HG03066 (cell line): ENCODE data around the gene CRYBG1.
A peak's percentile ranks its signal among the peaks of the same experiment; 100 is the strongest.

Experiments used
- ATAC-seq: cut with Tn5 transposase; IDR thresholded peaks from one replicate; pipeline ENCODE4 v1.9.1; 2021; ENCODE audit warnings: low read depth; ENCODE audit not compliant: unreplicated experiment

The CRYBG1 gene

DNA sequence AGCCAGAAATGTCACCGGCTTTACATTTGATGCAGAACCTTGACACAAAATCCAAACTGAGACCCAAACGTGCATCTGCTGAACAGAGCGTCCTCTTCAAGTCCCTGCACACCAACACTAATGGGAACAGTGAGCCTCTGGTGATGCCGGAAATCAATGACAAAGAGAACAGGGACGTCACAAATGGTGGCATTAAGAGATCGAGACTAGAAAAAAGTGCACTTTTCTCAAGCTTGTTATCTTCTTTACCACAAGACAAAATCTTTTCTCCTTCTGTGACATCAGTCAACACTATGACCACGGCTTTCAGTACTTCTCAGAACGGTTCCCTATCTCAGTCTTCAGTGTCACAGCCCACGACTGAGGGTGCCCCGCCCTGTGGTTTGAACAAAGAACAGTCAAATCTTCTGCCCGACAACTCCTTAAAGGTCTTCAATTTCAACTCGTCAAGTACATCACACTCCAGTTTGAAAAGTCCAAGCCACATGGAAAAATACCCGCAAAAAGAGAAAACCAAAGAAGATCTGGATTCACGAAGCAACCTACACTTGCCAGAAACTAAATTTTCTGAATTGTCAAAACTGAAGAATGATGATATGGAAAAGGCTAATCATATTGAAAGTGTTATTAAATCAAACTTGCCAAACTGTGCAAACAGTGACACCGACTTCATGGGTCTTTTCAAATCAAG, 160.3 kb downstream of the CRYBG1 start:
- ATAC-seq, result peak; percentile 59

DNA sequence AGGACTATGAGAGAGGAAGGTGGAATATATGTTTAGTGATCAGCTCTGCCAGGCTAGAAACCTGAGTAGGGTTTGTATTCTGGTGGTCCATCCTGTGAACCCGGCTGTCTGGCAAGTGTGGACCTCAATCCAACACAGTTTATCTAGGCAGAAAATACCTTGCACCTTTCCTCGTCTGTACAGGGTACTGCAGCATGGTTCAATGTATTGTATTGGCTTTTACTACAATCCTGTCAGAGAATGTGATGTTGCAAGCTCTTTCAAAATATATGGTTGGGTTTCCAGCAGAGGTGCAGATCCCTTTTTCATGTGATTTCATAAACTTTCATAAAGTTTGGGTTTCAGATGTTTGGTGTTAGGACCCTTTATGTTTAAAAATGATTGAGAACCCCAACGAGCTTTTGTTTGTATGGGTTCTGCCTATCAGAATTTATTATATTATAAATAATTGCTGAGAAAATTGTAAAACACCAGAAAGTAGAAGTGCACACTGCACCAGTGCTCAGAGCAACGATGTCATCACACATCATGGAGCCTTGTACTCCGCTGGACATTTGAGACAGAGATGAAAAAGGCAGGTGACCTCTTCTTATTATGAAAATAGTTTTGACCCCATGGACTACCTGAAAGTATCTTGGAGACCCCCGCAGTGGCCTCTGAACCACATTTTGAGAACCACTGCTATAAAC, 162.2 kb downstream of the CRYBG1 start:
- ATAC-seq, result no peak

DNA sequence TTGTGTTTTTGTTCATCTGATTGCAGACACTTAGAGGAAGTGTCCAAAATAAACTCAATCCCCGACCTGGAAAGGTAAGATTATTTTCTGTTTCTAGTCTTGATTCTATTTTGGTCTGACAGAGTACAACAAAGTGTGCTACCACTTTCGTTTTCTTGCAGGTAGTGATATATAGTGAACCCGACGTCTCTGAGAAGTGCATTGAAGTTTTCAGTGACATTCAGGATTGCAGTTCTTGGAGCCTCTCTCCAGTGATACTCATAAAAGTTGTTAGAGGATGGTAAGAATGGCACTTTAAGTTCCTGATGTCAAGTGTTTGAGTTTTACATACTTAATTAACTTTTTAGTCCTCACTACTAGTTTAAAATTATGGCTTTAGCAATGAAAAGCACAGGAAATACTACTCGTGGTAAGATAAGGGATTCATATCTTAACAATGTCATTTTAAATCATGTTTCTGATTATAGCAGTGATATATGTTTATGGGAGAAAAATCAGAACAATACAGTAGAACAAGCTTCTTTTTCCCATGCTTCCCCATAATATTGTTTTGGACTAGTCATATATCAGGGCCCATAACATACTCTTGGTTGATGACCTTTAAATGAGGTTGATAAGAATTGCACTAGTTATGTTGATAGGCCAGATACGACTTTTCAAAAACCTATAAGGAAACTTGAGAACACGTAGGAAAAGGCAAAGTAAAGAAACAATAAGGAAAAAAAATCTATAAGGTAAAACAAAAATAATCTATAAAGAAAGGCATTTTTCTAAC, 164.8 kb downstream of the CRYBG1 start:
- ATAC-seq, result peak; percentile 37

DNA sequence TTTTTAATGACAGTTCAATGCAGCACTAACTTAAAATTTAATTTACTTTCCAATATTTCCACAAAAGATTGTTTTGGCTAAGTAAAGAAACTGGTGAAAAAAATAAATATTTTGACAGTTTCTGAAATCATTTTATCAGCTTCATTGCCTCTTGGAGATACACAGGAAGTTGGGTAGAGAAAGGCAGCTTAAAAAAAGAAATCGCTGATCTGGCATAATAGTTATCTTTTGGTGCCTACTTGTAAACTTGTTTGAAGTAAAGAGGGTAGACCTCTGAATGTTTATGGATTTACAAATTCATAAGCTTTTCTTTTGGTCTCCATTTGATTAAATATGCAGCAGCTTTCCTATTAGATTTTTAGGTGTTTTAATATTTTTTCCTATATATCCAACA, 165.4 kb downstream of the CRYBG1 start:
- no peak for ATAC-seq

DNA sequence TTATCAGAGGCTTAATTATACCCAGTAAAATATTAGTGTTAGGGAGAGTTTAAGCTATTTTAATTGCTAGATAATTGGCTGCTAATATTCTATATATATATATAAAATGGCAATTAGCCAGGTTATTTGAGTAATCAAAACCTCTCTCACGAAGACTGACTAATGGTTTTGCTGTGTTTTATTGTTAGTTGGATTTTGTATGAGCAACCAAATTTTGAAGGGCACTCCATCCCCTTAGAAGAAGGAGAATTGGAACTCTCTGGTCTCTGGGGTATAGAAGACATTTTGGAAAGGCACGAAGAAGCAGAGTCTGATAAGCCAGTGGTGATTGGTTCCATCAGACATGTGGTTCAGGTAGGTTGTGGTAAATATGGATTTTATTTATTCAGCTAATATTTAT, 166.6 kb downstream of the CRYBG1 start:
- ATAC-seq, result no peak

DNA sequence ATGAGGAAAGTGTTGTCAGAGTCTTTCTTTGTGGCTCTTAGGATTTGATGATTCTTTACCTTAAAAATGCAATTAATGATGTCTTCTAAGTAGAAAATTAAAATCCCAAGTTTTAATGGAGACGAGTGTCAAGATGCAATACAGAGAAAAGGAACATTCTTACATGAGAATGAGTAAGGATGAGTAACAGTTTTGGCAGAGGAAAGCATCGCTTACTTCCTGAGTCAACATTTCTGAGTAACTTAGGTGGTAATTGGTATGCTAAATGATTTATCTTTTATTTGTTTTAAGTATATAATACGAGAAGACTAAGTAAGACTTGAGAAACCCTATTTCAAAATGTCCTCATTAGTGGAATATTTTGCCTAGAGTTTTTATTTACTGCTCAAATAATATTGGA, 167.5 kb downstream of the CRYBG1 start:
- no peak for ATAC-seq

DNA sequence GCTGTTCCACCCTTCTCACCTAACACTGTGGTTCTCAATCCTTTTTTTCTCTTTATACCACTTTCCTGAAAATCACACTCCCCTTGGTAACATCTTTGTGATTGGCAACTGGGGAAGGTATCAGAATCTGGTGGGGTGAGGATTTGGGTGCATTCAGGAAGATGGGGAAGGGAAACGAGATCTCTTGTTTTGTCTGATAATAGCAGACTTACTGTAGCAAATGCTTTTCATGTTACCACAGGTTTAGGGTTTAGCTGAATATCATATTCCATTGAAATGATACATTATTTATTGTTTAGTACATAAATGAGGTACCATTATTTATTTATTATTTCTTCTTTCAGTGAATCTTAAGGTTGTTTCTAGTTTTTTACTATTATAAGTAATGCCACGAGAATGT, 168.0 kb downstream of the CRYBG1 start:
- ATAC-seq, result no peak

DNA sequence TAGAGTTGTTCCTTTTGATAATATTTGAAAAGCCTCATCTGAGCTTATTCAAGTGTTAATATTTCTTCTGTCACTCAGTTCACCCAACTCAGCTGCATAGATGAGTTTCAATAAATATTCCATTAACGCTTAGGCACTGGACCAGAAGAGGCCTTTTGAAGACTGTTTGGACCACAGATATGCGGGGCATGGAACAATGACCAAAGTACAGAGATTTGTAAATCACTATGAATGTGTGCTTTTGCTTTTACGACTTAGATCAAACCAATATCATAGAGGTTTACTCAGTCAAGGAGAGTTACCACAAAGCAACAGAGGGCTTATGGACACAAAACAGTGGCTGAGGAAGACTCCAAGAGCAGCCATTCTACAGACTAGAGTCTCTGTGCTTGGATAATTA, 168.9 kb downstream of the CRYBG1 start:
- ATAC-seq, result no peak

DNA sequence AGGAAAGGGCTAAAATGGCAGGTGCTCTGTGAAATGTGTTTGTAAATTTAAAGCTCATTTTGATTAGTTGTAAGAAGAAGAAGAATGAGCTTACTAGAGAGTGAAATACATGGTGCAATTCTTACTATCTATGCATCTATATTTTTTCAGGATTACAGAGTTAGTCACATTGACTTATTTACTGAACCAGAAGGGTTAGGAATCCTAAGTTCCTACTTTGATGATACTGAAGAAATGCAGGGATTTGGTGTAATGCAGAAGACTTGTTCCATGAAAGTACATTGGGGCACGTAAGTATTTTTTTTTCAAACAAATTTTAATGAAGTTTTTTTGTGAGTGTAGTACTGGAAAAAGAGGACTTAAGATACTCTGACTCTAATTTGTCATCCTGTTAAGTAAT, 169.5 kb downstream of the CRYBG1 start:
- ATAC-seq, result no peak

DNA sequence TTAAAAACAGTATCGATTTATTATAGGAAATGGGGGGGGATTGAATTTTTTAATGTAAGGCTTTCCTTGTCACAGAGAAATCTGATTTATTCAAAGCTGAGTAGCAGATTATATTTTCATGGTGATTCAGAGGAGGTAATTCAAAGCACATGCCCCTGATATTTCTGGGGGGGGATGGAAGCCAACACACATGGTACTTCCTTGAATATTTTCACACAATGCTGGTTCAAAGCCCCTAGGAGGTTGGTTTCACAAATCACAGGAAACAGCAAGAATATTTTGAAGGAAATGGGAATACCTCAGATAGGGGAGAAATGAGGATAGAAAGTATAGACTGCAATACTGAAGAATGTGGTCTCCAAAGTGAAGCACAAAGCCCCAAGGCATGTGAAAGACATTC, 170.0 kb downstream of the CRYBG1 start:
- no peak for ATAC-seq

DNA sequence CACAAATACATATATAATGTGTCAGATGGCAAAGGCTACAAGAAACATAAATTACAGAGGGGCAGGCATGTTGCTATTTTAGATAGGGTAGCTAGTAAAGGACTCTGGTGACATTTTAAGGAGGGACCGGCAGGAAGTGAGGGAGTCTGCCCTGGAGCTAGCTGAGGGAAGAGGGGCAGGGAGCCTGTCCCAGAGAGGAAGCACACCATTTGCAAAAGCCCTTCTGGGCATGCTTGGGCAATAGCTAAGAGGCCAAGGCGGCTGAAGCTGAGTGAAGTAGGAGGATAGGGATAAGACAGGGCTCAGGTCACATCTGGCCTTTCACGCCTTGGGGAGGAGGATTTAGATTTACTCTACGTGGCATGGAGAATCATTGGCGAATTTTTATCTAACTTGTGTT, 172.5 kb downstream of the CRYBG1 start:
- no peak for ATAC-seq

DNA sequence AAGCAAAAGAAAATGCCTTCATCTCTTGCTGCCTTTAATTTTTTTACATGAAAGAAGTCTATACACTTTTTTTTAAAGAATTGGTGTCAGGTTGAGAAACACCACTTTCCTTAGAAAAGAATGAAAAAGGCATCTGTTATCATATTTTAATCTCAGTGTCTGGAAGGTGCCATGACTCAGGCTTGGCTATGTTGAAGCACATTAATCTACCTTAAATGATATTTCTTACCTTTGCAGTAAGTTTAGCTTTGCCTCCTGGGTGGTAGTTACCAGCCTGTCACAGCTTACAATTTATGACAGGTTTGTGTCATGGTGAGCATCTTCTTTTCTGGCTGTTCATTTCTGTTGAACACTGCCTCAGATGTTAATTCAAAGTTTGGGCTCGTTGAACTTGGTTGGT, 173.5 kb downstream of the CRYBG1 start:
- no peak for ATAC-seq

DNA sequence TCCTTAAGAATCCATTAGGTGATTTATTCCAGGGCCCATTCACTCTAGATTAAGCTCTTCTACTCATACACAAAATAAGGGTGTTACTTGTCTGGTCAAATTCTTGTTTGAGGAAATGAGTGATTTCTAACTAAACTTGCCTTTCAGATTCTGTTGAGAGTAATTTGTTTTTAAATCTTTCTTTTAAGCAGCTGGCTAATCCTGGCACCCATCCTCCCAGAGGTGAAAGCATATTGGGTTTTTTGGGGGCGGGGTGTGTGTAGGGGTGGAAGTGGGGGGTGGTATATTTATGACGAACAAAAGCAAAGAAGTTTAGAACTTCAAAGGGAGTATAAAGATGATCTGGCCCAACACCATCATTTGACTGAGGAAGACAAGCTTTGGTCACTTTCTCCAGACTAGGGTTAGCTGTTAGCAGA, 174.1 kb downstream of the CRYBG1 start:
- ATAC-seq, result no peak

DNA sequence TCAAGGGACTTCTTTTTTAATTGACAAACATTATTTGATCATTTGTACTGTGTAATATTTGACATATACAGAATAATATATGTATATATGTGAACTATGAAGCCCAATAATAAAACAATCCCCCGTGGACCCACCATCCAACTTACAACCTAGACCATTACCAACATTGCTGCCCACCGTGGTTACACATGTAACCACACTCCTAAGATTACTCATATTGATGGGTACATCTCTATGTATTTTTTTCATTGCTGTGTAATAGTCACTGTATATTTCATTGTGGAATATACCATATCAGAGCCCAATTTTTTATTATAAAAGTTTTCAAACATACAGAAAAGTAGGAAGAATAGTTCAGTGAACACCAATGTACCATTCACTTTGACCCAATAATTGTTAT, 174.5 kb downstream of the CRYBG1 start:
- ATAC-seq, result no peak

DNA sequence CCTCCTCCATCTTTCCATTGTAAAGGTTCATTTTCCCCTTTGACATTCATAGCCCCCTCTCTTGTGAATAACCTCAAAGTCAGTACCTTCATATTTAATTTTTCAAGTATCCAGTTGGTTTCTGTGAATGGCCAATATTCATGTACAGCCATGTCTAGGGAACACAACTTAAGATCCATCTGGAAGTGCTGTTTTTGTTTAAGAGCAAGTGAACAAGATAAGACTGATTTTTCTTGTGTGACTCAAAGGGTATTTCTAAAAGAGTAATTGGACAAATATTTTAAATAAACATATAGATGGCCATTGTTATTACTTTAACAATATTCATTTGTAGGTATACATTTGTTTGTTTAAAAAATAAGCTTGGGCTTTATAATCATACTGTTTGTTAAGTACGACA, 175.8 kb downstream of the CRYBG1 start:
- no peak for ATAC-seq

DNA sequence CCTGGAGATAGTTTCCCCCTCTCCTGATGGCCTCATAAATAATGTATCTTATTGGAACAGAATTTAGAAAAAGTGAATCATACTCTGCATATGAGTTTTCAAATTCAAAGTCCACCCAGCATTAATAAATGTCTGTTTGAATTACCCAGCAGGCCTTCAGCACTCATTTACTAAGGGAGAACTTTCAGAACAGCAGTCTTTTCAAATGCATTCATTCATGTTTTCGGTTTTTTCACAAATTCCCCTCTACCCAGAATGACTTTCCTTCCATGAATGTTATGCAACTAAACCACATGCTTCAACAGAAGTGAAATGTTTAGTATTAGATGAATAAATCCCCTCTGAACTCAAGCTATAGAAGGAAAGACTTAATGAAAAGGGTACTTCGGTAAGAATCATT, 176.3 kb downstream of the CRYBG1 start:
- ATAC-seq, result no peak

DNA sequence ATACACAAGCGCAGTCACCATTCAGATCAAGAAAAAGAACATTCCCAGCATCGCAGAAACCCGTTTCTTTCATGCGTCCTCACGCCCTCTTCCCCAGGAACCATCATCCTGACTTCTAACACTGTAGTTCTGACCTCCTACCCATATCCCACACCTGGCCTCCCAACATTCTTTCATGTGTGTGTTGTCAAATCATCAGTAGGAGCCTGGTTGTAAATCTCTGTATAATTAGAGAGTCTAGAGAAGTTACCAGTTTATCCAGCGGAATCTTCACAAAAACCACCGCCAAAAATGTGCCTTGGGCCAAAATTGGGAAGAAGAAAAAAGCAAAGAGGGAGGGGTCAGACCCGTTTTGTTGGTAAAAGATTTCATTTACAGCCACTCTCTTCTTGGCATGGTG, 177.1 kb downstream of the CRYBG1 start:
- ATAC-seq, result no peak

DNA sequence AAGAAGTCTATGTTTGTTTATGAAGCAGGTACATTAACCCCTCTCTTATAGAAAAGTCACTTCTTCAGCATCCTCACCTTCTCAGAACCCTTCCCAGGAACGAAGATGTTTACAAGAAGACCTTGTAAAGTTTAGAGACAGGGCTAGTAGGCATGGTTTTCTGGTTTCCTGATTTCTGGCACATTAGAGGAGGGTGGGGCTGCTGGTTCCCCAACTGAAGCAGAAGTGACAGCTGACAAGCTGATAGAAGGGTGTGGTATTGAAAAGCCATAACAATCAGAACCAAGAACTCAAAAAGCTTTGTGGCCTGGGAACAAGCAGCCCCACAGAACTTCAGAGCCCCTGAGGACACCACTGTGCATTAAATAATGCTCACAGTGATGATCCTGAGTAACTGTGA, 177.6 kb downstream of the CRYBG1 start:
- no peak for ATAC-seq

DNA sequence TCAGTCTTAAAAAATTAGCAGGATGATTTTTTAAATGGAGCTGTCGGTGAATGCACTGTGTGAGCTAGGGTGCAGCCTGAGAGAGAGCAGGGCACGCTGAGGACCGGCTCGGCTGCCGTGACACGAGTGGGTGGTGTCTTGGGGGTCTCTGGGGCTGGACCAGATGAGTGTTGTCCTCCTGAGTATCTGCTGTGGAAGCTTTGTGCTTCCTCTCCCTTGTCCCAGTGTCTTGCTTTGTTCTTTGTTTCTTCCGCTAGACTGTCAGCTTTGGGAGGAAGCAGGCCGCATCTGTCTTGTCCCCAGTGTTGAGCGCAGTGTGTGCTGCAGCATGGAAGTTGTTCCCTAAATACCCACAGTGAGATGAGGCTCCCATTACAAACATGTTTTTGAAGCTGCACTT, 179.4 kb downstream of the CRYBG1 start:
- no peak for ATAC-seq

DNA sequence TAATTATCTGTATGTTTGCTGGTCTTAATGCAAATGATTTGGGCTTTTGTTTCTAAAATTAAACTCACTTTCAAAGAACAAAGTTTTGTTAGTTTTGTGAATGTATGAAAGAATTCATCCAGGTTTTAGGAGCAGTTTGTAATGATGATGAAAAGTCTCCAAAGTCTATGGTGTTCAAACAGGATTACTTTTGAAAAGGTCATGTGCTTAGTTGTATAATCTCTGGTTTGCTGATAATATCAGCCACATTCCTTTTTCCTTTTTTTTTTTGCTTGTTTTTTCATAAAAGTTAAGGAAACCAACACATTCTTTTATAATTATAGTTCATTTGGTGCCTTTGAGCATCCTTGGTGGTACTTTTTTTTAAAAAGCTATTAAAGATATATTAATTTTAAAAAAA, 179.9 kb downstream of the CRYBG1 start:
- no peak for ATAC-seq

DNA sequence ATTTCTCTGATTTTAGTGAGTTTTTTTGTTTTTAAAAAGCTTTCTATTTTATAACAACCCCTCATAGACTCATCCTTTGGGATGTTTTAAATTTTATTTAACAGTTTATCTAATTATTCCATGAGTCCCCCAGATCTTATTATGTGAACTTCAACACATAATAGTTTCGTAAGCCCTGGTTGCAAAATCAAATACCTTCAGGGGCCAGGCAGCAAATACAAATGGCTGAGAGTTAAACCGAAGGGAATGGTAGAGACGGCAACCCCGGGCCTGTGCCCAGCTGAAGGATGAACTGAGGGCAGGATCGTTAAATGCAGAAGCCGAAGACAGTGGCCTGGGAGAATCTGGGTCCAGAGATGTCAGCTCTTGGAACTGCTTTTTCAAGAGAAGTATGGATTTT, 180.4 kb downstream of the CRYBG1 start:
- no peak for ATAC-seq

DNA sequence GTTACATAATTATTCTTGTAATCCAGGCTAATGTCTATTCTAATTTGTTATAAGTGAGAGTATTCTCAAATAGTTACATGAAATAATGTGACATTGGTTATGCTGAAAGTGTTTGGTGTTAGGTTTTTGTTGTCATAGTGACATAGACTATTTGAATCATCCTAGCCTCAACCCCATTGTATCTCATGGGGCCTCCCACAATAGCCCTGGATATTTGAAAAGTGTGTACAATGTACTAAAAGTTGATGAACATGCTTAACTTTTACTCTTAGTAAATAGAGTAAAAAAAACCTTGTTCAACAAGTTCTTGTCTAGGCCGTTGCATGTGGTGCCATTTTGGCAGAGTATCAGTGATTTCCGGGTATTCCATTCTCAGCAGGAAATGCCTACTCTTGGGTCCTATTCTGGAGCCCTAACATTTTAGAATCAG, 185.8 kb downstream of the CRYBG1 start:
- ATAC-seq, result no peak
